ENCODE measurements around the gene HECTD4. TPM values are rescaled to one million over a fixed set of nuclear protein-coding genes. Genes with fewer than 3 reads are reported as not detected.

The HECTD4 gene
- total RNA-seq, 1 donor from 2014 or later, result 62.1 TPM

DNA sequence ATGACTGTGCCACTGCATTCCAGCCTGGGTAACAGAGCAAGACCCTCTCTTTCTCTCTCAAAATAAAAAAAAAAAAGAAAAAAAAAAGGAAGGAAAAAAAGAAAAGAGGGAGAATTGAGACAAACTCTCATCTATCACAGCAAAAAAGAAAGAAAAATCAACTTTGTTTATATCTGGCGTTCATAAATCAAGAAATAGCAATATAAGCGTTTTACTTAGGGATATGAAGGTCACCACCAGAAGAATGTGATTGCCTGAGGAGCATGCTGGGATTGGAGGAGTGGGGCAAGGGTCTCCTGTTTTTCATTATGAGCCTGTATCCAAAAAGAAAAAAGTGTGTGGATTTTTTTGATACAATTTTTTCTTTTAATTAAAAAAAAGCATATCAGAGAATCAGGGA, 78.4 kb downstream of the HECTD4 start:
- DNase-seq (ENCODE audit: extremely low spot score, unreplicated experiment), result no peak
- Mint-ChIP-seq H3K27ac (no peak overlapping the region), H3K4me1 (ENCODE audit: unreplicated experiment) (no peaks in the 10 kb centered on the region), H3K27me3 (no peaks in the 10 kb centered on the region), H3K36me3 (peaks cover 20% of the 10 kb centered on the region), H3K4me3 (no peak overlapping the region), H3K9me3 (no peaks in the 10 kb centered on the region)
- TF ChIP-seq, protein P1, sequence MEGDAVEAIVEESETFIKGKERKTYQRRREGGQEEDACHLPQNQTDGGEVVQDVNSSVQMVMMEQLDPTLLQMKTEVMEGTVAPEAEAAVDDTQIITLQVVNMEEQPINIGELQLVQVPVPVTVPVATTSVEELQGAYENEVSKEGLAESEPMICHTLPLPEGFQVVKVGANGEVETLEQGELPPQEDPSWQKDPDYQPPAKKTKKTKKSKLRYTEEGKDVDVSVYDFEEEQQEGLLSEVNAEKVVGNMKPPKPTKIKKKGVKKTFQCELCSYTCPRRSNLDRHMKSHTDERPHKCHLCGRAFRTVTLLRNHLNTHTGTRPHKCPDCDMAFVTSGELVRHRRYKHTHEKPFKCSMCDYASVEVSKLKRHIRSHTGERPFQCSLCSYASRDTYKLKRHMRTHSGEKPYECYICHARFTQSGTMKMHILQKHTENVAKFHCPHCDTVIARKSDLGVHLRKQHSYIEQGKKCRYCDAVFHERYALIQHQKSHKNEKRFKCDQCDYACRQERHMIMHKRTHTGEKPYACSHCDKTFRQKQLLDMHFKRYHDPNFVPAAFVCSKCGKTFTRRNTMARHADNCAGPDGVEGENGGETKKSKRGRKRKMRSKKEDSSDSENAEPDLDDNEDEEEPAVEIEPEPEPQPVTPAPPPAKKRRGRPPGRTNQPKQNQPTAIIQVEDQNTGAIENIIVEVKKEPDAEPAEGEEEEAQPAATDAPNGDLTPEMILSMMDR (conservative IDR thresholded peaks at IDR 0.05), result no peak

DNA sequence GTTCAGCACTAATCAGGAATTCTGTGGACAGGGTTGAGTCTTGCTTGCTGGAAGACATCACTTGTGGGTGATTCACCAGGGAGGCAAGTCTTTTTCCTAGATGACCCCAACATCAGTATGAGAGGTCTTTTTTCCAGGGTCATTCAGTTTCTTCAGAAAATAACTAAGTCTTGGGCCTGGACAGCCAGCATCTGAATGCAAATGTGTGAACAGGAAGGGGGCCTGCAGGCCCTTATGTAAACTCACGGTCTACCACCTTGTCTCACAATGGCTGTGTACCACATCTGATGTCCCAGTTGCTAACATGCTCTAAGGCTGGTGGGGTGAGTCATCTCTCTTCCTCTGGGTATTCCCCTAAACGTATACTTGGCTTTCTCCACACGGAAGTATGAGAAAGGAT, 79.2 kb downstream of the HECTD4 start:
- Mint-ChIP-seq H3K36me3 (peaks cover 17% of the 10 kb centered on the region), H3K27me3 (no peaks in the 10 kb centered on the region), H3K4me3 (no peak overlapping the region), H3K27ac (no peak overlapping the region), H3K9me3 (no peaks in the 10 kb centered on the region), H3K4me1 (ENCODE audit: unreplicated experiment) (no peaks in the 10 kb centered on the region)
- no peak for DNase-seq (ENCODE audit: extremely low spot score, unreplicated experiment)
- TF ChIP-seq, protein P1 (conservative IDR thresholded peaks at IDR 0.05), result no peak

- Mint-ChIP-seq H3K27me3 (no peaks in the 10 kb centered on the region), H3K36me3 (peaks cover 4% of the 10 kb centered on the region), H3K9me3 (no peaks in the 10 kb centered on the region), H3K4me3 (no peak overlapping the region), H3K4me1 (ENCODE audit: unreplicated experiment) (no peaks in the 10 kb centered on the region), H3K27ac (no peak overlapping the region)
- TF ChIP-seq, protein P1 (conservative IDR thresholded peaks at IDR 0.05), result no peak
- no peak for DNase-seq (ENCODE audit: extremely low spot score, unreplicated experiment)
These were observed 82.5 kb downstream of the HECTD4 start for GRCh38 chr12:112299704-112300103.

- H3K27me3 Mint-ChIP-seq, result no peaks in the 10 kb centered on the region
- no peak overlapping the region for H3K27ac Mint-ChIP-seq
- H3K9me3 Mint-ChIP-seq, result no peaks in the 10 kb centered on the region
- DNase-seq (ENCODE audit: extremely low spot score, unreplicated experiment), result no peak
- no peaks in the 10 kb centered on the region for H3K4me1 Mint-ChIP-seq (ENCODE audit: unreplicated experiment)
- no peak overlapping the region for H3K4me3 Mint-ChIP-seq
- peaks cover 6% of the 10 kb centered on the region for H3K36me3 Mint-ChIP-seq
- TF ChIP-seq, protein P1 (conservative IDR thresholded peaks at IDR 0.05), result no peak
These were observed 85.0 kb downstream of the HECTD4 start for GRCh38 chr12:112297188-112297587.

GRCh38 chr12:112296183-112296582, 86.0 kb downstream of the HECTD4 start:
- Mint-ChIP-seq H3K4me3 (no peak overlapping the region), H3K27me3 (no peaks in the 10 kb centered on the region), H3K4me1 (ENCODE audit: unreplicated experiment) (no peaks in the 10 kb centered on the region), H3K27ac (no peak overlapping the region), H3K9me3 (no peaks in the 10 kb centered on the region), H3K36me3 (peaks cover 6% of the 10 kb centered on the region)
- DNase-seq (ENCODE audit: extremely low spot score, unreplicated experiment), result no peak
- TF ChIP-seq, protein P1 (conservative IDR thresholded peaks at IDR 0.05), result no peak

DNA sequence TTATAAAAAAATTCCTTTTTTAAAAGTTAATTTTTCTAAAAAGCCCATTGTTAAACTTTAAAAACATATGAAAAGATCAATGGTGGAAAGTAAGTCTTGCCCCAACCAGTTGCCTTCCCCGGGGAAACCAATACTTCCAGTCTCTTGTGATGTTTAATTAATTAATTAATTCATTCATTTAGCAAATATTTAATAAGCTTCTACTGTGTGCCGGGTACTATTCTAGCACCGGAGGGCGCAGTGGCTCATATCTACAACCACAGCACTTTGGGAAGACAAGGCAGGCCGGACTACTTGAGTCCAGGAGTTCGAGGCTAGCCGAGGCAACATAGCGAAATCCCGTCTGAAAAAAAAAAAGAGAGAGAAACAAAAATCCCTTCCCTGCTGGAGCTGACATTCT, 87.4 kb downstream of the HECTD4 start:
- DNase-seq (ENCODE audit: extremely low spot score, unreplicated experiment), result no peak
- Mint-ChIP-seq H3K4me3 (no peak overlapping the region), H3K9me3 (no peaks in the 10 kb centered on the region), H3K4me1 (ENCODE audit: unreplicated experiment) (no peaks in the 10 kb centered on the region), H3K27ac (no peak overlapping the region), H3K36me3 (peaks cover 10% of the 10 kb centered on the region), H3K27me3 (no peaks in the 10 kb centered on the region)
- TF ChIP-seq, protein P1 (conservative IDR thresholded peaks at IDR 0.05), result no peak
